ENCODE results near the gene MUC15.

MUC15 gene

DNA sequence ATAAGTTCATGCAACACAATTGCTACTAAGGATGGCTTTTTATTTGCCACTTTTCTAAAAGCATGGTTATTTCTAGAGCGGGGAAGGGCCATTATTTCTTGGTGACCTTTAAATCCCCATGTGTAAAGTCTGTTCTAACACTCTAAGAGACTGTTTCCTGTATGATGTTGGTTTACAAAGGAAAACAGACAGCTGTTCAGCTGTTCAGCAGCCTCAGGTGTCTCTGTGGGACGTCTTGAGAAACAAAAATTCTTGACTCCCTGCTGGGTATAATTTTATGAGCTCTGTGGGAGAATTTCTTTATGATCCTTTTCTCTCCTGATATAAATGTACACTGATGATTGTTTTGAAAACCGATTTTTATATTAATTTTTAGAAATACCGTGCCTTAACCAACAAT is 13.9 kb downstream of the MUC15 start:
- Histone ChIP-seq H3K36me3 (no peaks in the 10 kb centered on the region), H3K27me3 (no peaks in the 10 kb centered on the region), H3K27ac (no peak overlapping the region), H3K4me3 (no peak overlapping the region), H3K4me1 (no peaks in the 10 kb centered on the region), H3K9me3 (no peaks in the 10 kb centered on the region)
- TF ChIP-seq, protein P1, sequence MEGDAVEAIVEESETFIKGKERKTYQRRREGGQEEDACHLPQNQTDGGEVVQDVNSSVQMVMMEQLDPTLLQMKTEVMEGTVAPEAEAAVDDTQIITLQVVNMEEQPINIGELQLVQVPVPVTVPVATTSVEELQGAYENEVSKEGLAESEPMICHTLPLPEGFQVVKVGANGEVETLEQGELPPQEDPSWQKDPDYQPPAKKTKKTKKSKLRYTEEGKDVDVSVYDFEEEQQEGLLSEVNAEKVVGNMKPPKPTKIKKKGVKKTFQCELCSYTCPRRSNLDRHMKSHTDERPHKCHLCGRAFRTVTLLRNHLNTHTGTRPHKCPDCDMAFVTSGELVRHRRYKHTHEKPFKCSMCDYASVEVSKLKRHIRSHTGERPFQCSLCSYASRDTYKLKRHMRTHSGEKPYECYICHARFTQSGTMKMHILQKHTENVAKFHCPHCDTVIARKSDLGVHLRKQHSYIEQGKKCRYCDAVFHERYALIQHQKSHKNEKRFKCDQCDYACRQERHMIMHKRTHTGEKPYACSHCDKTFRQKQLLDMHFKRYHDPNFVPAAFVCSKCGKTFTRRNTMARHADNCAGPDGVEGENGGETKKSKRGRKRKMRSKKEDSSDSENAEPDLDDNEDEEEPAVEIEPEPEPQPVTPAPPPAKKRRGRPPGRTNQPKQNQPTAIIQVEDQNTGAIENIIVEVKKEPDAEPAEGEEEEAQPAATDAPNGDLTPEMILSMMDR (IDR thresholded peaks at IDR 0.05), result no peak
- intact Hi-C loops (cut with DNase I; ENCODE audit: low total_unique reads), result no loop called here
- DNase-seq, result no peak

DNA sequence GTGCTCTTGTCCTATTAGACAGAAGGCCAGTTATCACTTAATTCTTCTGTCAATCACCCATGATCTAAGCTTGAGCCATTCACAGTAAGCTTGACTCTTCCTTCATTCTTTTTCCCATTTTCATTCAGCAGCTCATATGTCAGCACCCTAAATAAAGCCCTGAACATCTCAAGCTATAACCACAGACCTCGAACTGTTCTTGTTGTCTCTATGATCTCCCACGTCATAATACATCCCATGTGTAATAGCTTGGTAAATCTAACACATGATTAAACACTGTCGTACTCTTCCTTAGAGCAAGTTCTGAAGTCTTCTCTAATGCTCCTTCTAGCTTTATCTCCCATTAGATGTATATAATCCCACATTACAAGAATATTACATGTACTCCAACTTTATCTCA is 14.4 kb downstream of the MUC15 start:
- TF ChIP-seq, protein P1 (IDR thresholded peaks at IDR 0.05), result no peak
- intact Hi-C loops (cut with DNase I; ENCODE audit: low total_unique reads), result no loop called here
- no peak overlapping the region for H3K4me3 ChIP-seq
- no peaks in the 10 kb centered on the region for H3K4me1 ChIP-seq
- no peaks in the 10 kb centered on the region for H3K36me3 ChIP-seq
- no peaks in the 10 kb centered on the region for H3K27me3 ChIP-seq
- DNase-seq, result no peak
- H3K27ac ChIP-seq, result no peak overlapping the region
- no peaks in the 10 kb centered on the region for H3K9me3 ChIP-seq

DNA sequence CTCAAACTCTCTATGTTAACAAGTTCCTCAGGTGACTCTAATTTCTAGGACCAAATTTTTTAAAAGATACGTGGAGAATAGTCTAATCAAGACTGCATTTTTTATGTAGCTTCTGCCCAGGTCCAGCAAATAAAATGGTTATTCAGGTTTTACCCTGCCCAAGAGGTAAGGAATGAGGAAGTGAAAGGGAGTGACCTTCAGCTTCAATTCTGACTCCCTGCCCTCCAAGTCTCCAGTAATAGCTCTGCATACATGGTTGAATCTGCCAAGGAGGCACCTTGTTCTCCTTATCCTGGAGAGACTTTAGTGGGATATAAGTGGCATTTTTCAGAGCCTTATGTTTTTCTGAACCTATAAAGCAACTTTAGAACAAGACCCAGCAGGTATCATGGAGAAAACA is 15.5 kb downstream of the MUC15 start:
- H3K27me3 ChIP-seq, result no peaks in the 10 kb centered on the region
- H3K4me1 ChIP-seq, result no peaks in the 10 kb centered on the region
- H3K4me3 ChIP-seq, result no peak overlapping the region
- DNase-seq, result no peak
- no peak overlapping the region for H3K27ac ChIP-seq
- intact Hi-C loops (cut with DNase I; ENCODE audit: low total_unique reads), result no loop called here
- TF ChIP-seq, protein P1 (IDR thresholded peaks at IDR 0.05), result no peak
- H3K36me3 ChIP-seq, result no peaks in the 10 kb centered on the region
- H3K9me3 ChIP-seq, result no peaks in the 10 kb centered on the region

DNA sequence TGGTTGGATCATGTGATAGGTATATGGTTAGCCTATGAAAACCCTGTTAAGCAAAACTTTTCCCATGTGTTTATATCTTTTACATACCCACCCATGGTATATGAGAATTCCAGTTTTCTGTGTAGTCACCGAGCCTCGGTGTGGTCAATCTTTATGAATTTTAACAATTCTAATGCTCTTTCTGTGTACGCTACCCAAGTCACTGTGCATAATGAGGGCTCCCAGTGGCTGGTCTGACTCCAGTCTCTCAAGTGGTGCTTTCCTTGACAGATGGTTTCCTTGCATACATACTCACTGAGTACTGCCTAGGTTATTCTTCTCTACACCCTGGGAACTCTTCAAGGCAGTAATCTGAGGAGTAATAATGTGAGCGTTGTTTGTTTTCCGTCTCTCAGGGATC is 17.6 kb downstream of the MUC15 start:
- Histone ChIP-seq H3K9me3 (no peaks in the 10 kb centered on the region), H3K27me3 (no peaks in the 10 kb centered on the region), H3K4me1 (no peaks in the 10 kb centered on the region), H3K27ac (no peak overlapping the region), H3K36me3 (no peaks in the 10 kb centered on the region), H3K4me3 (no peak overlapping the region)
- intact Hi-C loops (cut with DNase I; ENCODE audit: low total_unique reads), result no loop called here
- no peak for DNase-seq
- TF ChIP-seq, protein P1 (IDR thresholded peaks at IDR 0.05), result no peak

DNA sequence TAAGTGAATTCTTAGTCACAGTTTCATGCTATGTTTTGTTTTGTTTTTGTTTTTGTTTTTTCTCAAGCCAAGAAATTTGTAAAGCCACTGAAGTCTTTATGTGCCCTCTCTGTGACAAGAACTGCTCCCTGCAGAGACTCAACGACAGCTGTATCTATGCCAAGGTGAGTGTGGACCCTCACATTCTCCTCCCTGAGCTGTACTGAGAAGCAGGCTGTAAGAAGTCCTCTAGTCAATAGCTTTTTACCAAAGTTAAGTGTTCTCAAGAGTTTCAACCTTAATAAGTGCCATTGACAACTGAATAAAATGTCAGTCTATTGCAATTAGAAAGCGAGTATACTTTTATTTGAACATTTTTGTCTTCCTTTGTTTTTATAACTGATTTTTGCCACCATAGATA is 18.9 kb downstream of the MUC15 start:
- intact Hi-C loops (cut with DNase I; ENCODE audit: low total_unique reads), result no loop called here
- no peaks in the 10 kb centered on the region for H3K36me3 ChIP-seq
- H3K27ac ChIP-seq, result no peak overlapping the region
- H3K27me3 ChIP-seq, result no peaks in the 10 kb centered on the region
- DNase-seq, result no peak
- TF ChIP-seq, protein P1 (IDR thresholded peaks at IDR 0.05), result no peak
- no peaks in the 10 kb centered on the region for H3K4me1 ChIP-seq
- H3K4me3 ChIP-seq, result no peak overlapping the region
- no peaks in the 10 kb centered on the region for H3K9me3 ChIP-seq

DNA sequence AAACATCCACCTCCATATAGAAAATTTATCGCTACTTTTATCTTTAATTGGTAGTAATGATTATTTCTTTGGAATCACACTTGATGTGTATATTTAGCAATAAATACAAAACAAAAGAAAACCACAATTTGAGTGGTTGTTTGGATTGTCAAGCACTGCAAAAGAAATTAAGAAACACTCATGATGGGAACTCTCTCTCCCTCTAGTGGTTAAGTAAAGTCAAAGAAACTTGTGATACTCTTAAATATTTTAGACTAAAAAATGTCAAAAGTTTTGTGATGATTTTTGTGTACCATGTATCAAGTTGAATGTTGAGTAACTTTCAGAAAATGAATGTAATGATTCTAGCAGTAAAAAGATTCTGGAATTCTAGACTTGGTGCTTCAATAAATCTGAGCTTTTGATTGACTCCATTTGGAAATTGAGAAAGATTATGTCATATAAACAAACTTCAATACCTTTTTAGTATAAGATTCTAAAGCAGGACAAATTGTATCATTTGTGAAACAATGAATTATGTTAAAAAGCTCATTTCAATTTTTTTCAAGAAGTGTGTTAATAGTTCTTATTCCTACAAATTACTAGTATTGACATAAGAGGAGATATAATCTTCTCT is 20.8 kb downstream of the MUC15 start:
- TF ChIP-seq, protein P1 (IDR thresholded peaks at IDR 0.05), result no peak
- Histone ChIP-seq H3K36me3 (no peaks in the 10 kb centered on the region), H3K9me3 (no peaks in the 10 kb centered on the region), H3K4me1 (no peaks in the 10 kb centered on the region), H3K27me3 (no peaks in the 10 kb centered on the region), H3K4me3 (no peak overlapping the region), H3K27ac (no peak overlapping the region)
- no peak for DNase-seq
- intact Hi-C loops (cut with DNase I; ENCODE audit: low total_unique reads), result no loop called here
